ENCODE measurements around the gene TMEM80. TPM values are rescaled to one million over a fixed set of nuclear protein-coding genes. Genes with fewer than 3 reads are reported as not detected.

The TMEM80 gene
- total RNA-seq, 1 experiment from 2014 or later: 10.8 TPM

DNA sequence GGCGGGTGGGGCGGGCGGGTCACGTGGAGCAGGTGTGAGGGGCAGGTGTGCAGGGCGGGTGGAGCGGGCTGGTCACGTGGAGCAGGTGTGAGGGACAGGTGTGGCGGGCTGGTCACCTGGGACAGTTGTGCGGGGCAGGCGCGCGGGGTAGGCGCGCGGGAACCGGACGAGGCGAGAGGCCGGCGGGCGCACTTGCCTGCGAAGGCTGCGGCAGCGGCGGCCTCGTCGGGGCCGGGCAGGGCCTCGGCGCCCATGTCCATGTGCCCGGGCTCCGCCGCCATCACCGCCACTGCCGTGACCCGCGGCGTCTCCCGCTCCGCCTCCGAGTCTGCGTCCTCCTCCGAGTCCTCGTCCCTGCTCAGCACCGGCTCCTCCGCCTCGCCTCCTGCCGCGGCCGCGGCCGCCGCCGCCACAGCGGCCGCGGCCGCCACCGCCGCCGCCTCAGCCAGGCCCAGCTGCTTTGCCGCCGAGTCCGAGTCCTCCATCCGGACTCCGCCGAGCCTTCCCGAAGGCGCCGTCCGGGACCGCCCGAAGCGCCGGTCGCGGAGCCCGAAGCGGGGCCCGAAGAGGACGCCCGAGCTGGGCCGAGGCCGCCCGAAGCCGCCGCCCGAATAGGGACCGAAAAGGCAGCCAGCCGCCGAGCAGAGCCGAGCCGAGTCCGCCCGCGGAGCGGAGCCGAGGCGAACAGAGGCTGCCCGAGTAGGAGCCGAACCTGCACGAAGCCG, 891 bp upstream of the TMEM80 start, which contains the start of gene DEAF1:
DEAF1 (minus strand) TSS at position 660 of the 725 bp plus-strand sequence; CDS start at position 485, 175 bp downstream.
- H2AFZ ChIP-seq (ENCODE audit: low read length): peak within 1 kb of the TSS; percentile 85
- H3K4me2 ChIP-seq (ENCODE audit: low read length): peak within 1 kb of the TSS; percentile 83
- TF ChIP-seq, protein P1, sequence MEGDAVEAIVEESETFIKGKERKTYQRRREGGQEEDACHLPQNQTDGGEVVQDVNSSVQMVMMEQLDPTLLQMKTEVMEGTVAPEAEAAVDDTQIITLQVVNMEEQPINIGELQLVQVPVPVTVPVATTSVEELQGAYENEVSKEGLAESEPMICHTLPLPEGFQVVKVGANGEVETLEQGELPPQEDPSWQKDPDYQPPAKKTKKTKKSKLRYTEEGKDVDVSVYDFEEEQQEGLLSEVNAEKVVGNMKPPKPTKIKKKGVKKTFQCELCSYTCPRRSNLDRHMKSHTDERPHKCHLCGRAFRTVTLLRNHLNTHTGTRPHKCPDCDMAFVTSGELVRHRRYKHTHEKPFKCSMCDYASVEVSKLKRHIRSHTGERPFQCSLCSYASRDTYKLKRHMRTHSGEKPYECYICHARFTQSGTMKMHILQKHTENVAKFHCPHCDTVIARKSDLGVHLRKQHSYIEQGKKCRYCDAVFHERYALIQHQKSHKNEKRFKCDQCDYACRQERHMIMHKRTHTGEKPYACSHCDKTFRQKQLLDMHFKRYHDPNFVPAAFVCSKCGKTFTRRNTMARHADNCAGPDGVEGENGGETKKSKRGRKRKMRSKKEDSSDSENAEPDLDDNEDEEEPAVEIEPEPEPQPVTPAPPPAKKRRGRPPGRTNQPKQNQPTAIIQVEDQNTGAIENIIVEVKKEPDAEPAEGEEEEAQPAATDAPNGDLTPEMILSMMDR (conservative IDR thresholded peaks at IDR 0.05; ENCODE audit: low read depth, low read length): no peak
- TF ChIP-seq EZH2 (IDR thresholded peaks at IDR 0.05; ENCODE audit: low read length, unreplicated experiment): no peak
- H3K9me2 ChIP-seq (replicated peaks; ENCODE audit: low read length): no peaks in the 10 kb centered on the region
- DNase-seq (peak; percentile 96), ATAC-seq (peak; percentile 84; the same call in 1 of the 2 replicates)
- peak within 1 kb of the TSS; percentile 100 for H3K9ac ChIP-seq (ENCODE audit: low read length)
- POLR2A ChIA-PET (ENCODE audit: unreplicated experiment): interaction anchor here (0.6 to 1.0 kb wide), 3 partner anchors 10 to 68 kb away, joined by 3 to 12 read pairs (median 4); no protein-coding TSS in a partner anchor
- peaks cover 35% of the 10 kb centered on the region for H3K4me1 ChIP-seq (ENCODE audit: insufficient read depth, low read length)
- H3K9me3 ChIP-seq (ENCODE audit: low read length): no peaks in the 10 kb centered on the region
- H3K4me3 ChIP-seq (ENCODE audit: low read length): peak within 1 kb of the TSS; percentile 86
- no peaks in the 10 kb centered on the region for H4K20me1 ChIP-seq (ENCODE audit: low read length)
- BruUV-seq (replicated peaks): no TSS peak
- intact Hi-C loops (cut with micrococcal nuclease): no loop called here
- CTCF ChIA-PET: no interaction called here
- no peaks in the 10 kb centered on the region for H3K27me3 ChIP-seq (ENCODE audit: low read length)
- peaks cover 76% of the 10 kb centered on the region for H3K79me2 ChIP-seq (ENCODE audit: low read length)
- peaks cover 4% of the 10 kb centered on the region; the same call in 1 of the 2 replicates for H3K36me3 ChIP-seq (ENCODE audit: low read depth, low read length)
- H3F3A ChIP-seq (ENCODE audit: low read length, unreplicated experiment): no peaks in the 10 kb centered on the region
- H3K27ac ChIP-seq (ENCODE audit: low read length): peak within 1 kb of the TSS; percentile 88

DNA sequence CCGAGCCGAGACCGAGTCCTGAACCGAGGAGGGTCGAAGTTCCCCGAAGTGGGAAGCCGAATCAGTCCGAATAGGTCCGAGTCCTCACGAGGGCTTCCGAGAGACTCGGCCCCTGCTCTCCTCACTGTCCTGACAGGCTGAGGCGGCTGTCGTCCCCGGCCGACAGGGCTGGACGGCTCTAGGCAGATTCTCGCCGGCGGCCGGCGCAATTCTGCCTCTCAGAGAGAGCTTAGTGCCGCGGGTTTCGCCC, 403 bp upstream of the TMEM80 start:
- peak overlapping the region; percentile 100 for H3K9ac ChIP-seq (ENCODE audit: low read length)
- TF ChIP-seq, protein P1 (conservative IDR thresholded peaks at IDR 0.05; ENCODE audit: low read depth, low read length): no peak
- no peak for TF ChIP-seq EZH2 (IDR thresholded peaks at IDR 0.05; ENCODE audit: low read length, unreplicated experiment)
- TF ChIP-seq EZH2phosphoT487 (IDR thresholded peaks at IDR 0.05; ENCODE audit: borderline replicate concordance, low read length): no peak
- H3K4me2 ChIP-seq (ENCODE audit: low read length): peak overlapping the region; percentile 83
- no peaks in the 10 kb centered on the region for H3K9me2 ChIP-seq (replicated peaks; ENCODE audit: low read length)
- H3K27ac ChIP-seq (ENCODE audit: low read length): peak overlapping the region; percentile 88
- ChIA-PET CTCF (no interaction called here), POLR2A (ENCODE audit: unreplicated experiment) (interaction anchor here (1.0 kb wide), 1 partner anchor 68 kb away, joined by 3 read pairs; no protein-coding TSS in a partner anchor)
- intact Hi-C loops (cut with micrococcal nuclease): no loop called here
- H3K4me1 ChIP-seq (ENCODE audit: insufficient read depth, low read length): peaks cover 35% of the 10 kb centered on the region
- H3K36me3 ChIP-seq (ENCODE audit: low read depth, low read length): 0 out of 2 replicates have a peak, but pooled peaks cover 3% of the 10 kb centered on the region
- H2AFZ ChIP-seq (ENCODE audit: low read length): peak overlapping the region; percentile 76
- no peaks in the 10 kb centered on the region for H3F3A ChIP-seq (ENCODE audit: low read length, unreplicated experiment)
- ATAC-seq: no peak; the same call in 1 of the 2 replicates
- H4K20me1 ChIP-seq (ENCODE audit: low read length): no peaks in the 10 kb centered on the region
- H3K4me3 ChIP-seq (ENCODE audit: low read length): peak overlapping the region; percentile 86
- no peaks in the 10 kb centered on the region for H3K27me3 ChIP-seq (ENCODE audit: low read length)
- H3K79me2 ChIP-seq (ENCODE audit: low read length): peaks cover 76% of the 10 kb centered on the region
- BruUV-seq (replicated peaks): no TSS peak
- no peak for DNase-seq
- H3K9me3 ChIP-seq (ENCODE audit: low read length): no peaks in the 10 kb centered on the region

All from PC-3 (cell line).